HTR-8/SVneo (cell line): ENCODE results near the gene RRP1B.
"Not testable (repeated sequence)": the region's sequence is repeated elsewhere in the genome, so short reads cannot be mapped to it uniquely, and the experiment has no call there.

ENCODE experiments used
- DNase-seq: peaks from one replicate; pipeline ENCODE4 v3.0.0; 2011; ENCODE audit warnings: low spot score, mixed read lengths; ENCODE audit not compliant: insufficient read length
- FAIRE-seq: peaks from 2 replicates; lab custom pipeline; 2011; peaks lifted over from hg19 to GRCh38; lab: Jason Lieb, UNC

RRP1B gene, protein sequence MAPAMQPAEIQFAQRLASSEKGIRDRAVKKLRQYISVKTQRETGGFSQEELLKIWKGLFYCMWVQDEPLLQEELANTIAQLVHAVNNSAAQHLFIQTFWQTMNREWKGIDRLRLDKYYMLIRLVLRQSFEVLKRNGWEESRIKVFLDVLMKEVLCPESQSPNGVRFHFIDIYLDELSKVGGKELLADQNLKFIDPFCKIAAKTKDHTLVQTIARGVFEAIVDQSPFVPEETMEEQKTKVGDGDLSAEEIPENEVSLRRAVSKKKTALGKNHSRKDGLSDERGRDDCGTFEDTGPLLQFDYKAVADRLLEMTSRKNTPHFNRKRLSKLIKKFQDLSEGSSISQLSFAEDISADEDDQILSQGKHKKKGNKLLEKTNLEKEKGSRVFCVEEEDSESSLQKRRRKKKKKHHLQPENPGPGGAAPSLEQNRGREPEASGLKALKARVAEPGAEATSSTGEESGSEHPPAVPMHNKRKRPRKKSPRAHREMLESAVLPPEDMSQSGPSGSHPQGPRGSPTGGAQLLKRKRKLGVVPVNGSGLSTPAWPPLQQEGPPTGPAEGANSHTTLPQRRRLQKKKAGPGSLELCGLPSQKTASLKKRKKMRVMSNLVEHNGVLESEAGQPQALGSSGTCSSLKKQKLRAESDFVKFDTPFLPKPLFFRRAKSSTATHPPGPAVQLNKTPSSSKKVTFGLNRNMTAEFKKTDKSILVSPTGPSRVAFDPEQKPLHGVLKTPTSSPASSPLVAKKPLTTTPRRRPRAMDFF

DNA sequence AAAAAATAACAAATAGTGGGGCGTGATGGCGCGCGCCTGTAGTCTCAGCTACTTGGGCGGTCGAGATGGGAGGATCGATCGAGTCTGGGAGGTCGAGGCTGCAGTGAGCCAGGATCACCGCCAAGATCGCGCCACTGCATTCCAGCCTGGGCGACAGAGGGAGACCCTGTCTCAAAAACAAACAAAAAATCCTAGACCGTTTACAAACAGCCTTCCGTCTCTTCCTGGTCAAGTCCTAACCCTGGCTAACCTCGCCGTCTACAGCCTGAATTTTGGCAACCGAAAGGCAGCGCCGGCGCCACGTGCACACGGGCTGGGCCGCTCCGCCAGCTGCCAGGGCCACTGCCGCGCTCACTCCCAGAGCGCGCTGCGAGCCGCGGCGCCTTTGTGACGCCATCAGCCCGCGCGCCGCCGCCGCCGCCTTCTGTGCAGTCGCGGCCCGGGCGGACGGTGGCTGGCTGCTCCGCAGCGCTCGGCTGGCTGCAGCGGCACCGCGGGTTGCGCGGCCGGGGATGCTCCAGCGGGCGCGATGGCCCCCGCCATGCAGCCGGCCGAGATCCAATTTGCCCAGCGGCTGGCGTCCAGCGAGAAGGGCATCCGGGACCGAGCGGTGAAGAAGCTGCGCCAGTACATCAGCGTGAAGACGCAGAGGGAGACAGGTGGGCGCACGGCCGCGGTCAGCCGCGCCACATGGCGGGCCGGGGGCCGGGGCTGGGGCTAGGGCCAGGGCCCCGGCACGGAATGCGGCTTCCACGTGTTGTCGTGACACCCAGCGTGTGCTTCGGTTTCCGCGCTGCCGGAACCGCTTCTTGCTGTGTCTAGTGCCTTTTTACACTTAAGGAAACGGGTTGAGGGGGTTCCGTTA lies at the start of gene RRP1B, which contains the start of gene HSF2BP:
TSS of gene RRP1B (plus strand) at position 425 of the 865 bp plus-strand sequence. CDS start at position 530, 105 bp downstream.
TSS of gene HSF2BP (minus strand) at position 353 of the 865 bp plus-strand sequence. CDS start 1,392 bp downstream, outside the sequence.
- FAIRE-seq, result peak; percentile 82
- DNase-seq, result peak; percentile 91

DNA sequence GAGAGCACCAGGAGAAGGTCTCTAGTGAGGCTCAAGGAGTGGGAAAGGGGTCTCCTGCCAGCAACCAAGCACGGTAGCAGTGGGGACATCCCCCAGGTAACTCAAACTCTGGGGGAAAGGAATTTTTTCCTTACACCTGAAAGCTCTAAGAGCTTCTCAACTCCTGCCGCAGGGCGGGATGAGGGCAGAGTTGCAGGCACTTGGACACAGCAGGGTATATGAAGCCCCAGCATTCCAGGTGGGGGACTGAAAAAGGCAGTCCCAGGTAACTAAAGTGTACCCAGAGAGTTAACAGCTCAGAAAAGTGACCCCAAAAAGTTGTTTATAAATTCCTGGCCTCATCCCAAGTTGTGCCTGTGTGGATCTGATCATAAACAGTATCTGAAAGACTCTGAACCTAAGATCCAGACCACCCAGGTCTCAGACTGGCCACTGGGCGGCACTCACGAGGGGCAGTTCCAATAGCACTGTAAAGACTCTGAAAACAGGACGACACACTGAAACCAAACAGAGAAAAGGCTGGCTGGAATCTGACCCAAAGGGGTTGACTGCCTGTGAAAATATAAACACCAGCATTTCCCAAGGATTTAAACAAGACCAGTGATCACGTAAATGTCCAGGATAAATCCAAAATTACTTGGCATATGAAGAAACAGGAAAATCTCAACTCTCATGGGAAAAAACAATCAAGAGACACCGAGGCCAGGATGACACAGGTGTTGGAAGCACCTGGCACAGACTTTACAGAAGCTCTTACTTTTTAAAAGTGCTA lies 47.6 kb upstream of the RRP1B start:
- DNase-seq, result peak; percentile 75
- FAIRE-seq, result no peak

DNA sequence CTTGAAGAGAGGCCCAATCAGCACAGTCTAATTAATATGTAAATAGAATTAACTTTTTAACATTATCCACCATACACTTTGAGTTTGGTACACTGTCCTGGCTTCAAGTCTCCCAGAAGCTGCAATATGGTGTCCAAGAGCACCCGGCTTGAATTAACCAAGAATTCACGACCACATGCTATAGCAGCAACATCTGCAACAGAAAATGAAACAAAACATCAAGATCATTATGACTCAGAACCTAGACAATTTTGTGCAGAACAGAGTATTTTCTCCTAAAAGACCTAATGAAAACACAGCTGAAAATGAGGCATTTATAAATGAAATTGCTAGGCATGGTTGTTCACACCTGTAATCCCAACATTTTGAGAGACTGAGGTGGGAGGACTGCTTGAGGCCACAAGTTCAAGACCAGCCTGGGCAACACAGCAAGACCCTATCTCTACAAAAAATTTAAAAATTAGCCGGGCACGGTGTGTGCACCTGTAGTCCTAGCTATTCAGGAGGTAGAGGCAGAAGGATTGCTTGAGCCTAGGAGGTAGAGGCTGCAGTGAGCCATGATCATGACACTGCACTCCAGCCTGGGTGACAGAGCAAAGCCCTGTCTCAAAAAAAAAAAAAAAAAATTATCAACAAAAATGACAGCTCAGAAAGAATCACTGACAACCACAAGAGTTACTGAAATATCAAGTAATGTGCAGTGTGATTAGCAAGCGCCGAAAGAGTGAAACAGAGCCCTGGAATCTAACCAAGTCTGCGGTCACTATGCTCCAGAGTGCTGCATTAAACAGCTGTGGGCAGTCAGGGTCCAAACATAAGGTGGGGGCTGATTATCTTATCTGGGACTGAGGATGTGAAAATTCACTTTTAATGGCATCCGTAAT lies 45.4 kb upstream of the RRP1B start:
- no peak for DNase-seq
- FAIRE-seq, result no peak

DNA sequence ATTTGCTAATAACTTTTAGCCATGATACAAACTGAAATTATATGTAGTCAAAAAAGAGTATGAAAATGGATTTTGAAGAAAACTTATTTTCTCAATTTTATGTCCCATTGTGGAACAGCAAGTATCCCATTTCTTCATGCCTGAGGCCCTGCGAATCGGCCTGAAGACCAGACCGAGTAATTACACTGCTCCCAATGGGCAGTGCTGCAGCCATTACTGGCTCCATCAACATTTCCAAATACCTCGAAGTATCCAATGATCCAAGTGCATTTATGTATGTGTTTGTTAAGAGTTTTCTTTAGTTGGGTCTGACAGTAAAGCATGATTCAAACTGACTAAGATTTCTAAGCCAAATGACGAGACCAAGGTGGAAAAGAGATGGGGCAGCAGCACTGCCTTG lies 44.5 kb upstream of the RRP1B start:
- FAIRE-seq, result no peak
- DNase-seq, result no peak

DNA sequence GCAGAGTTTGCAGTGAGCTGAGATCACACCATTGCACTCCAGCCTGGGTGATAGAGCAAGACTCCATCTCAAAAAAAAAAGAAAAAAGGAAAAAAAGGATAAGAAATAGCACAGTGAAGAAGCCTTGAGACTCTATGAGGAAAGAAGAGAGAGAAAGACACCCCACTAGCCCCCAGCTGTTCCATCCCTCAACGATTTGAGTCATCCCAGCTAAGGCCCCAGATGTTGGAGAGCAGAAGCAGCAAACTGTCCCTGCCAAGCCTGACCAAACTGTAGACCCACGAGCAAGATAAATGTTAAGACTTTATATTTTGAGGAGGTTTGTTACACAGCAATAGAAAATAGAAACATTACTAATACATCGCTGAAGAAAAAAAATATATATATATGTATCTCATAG lies 42.5 kb upstream of the RRP1B start:
- FAIRE-seq, DNase-seq: not testable (repeated sequence)

DNA sequence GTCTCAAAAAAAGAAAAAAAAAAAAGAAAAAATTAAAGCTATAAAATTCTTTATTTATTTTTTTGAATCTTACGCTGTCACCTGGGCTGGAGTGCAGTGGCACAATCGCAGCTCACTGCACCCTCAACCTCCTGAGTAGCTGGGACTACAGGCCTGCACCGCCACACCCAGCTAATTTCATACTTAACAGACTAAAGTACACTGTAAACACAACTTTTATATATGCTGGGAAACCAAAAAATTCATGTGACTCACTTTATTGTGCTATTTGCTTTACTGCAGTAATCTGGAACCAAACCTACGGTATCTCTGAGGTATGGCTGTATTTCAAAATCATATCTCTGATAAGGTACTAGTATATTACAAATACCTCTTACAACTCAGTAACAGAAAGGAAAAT lies 40.4 kb upstream of the RRP1B start:
- DNase-seq (no peak), FAIRE-seq (no peak)

DNA sequence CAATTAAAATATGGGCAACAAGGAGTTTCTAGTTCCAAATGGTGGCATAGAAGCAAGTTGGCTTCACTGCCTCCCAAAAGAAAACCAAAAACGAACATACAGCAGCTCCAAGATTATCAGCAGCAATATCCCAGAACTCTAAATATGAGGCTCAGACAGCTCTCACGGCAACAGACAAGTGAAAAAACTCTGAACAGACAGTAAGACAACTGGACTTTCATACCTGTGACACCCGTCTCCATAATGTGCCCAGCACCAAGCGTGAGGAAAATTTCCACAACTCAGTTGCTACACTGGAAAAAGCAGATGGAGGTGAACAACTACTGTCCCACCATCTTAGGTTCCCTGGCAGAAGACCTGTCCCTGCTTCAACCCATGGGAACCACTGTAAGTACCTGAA lies 40.0 kb upstream of the RRP1B start:
- FAIRE-seq (no peak), DNase-seq (no peak)

DNA sequence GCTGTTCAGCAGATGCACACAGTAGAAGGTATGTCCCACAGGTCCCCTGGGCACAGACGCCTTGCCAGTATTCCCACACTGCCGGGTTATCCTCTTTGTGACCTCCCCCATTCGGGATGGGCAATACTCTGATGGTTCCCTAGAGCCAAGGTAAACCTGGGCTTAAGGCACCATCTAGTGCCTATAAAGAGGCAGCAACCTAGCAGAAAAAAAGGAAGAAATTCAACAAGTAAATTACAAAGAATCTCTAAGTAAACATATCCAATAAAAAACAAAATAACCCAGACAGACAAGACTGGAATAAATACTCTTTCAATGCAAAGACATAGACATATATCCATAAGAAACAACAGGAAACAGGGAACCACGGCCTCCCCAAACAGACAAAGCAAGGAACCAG lies 39.5 kb upstream of the RRP1B start:
- DNase-seq (no peak), FAIRE-seq (no peak)

DNA sequence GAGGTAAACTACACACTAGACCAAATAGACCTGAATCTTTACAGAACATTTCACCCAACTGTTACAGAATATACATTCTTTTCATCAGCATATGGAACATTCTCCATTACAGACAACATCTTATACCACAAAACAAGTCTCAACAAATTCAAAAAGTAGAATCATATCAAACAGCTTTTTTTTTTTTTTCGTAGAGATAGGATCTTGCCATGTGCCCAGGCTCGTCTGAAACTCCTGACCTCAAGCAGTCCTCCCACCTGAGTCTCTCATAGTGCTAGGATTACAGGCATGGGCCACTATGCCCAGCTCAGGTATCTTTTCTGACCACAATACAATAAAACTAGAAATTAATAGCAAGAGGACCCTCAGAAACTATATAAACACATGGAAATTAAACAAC lies 36.6 kb upstream of the RRP1B start:
- FAIRE-seq, result no peak

DNA sequence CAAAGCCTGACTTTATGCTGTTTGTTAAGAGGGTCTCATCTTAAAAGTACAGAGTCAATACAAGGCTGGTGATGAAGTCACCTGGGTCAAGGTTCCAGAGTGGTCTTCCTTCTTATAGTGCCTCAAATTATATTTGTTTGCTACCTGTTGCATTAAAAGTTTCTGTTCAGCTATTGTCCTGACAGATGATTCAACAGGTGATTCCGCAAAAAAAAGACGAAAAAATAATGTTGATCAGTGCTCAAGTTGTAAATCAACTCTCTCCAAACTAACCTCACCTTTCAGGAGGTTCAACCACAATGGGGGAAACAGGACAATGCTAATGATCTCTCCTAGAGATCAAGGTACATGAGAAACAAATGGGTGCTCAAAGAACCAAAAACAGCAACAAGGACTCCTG lies 35.8 kb upstream of the RRP1B start:
- no peak for FAIRE-seq

More for the DNA sequence above, 36.6 kb upstream of the RRP1B start:
- no peak for DNase-seq

DNA sequence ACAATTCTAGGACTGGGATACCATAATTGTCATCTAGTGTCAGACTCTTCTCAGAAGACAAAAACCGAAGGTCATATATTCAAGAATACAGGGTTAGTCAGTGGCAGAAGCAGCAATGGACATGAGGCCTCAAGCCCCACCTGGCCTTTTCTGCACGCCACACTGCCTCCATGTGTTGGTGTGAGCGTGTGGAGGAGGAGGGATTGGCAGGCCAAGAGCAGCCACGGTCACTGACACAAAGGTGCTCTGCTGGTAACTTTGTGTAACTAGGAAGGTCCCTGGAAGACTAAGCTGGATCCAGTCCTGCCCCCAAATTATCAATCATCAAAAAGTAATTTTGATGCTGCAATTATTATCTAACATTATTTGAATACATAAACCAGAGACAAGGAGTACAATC lies 35.0 kb upstream of the RRP1B start:
- DNase-seq, result no peak
- FAIRE-seq, result no peak

More for the DNA sequence above, 35.8 kb upstream of the RRP1B start:
- no peak for DNase-seq

DNA sequence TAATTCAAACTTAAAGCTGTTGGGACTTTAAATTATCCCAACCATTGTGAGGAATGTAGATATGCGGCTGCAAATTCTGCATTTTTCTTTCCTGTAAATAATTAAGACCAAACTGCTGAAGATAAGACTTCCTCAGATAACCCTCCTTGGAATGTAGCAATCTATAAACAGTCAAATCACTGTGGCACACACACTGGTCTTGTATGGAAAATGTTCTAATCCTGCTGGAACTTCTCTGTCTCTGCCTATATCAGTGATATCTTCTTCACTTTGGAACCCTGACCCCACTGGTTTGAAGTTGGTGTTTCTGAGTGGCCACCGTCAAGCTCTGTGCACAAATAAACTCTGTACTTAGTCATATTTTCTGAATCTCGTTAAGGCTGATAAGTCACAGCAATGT lies 33.0 kb upstream of the RRP1B start:
- DNase-seq, result no peak
- FAIRE-seq, result no peak

DNA sequence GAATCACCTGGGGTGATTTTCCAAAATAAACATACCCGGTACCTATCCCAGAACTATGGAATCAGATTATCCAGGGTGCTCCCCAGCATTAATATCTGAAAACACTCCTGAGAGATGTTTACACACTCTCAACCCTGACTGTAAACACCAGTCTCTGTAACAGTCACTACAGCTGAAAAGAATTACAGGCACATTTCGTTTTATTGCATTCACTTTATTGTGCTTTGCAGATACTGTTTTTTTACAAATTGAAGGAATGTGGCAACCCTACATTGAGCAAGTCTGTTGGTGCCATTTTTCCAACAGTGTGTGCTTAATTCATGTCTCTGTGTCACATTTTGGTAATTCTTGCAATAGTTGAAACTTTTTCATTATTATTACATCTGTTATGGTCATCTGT lies 31.8 kb upstream of the RRP1B start:
- FAIRE-seq (no peak), DNase-seq (no peak)

DNA sequence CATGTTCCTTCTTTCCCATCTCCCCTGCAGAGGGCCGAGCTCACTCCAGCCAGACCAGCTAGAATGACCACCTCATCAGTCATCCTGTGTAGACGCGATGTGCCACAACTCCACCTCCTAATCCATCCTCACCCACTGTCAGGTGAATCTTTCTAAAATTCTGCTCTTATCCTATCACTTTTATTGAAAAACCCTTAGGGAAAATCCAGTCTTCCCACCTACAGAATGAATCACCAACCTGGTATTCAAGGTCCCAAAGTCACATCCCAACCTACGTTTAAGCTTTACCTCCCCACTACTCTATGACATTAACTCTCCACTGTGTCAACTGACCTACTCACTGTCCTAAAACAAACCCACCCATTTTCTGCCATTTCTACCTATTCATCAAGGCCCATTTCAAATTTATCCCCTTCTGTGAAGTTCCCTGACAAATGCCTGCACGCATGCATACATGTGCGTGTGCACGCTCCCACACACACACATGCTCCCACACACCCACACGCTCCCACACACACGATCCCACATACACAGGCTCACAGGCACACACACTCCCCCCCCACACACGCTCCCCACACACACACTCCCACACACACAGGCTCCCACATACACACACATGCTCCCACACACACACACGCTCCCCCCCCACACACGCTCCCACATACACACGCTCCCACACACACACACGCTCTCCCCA lies 27.8 kb upstream of the RRP1B start:
- FAIRE-seq, result no peak
- no peak for DNase-seq

DNA sequence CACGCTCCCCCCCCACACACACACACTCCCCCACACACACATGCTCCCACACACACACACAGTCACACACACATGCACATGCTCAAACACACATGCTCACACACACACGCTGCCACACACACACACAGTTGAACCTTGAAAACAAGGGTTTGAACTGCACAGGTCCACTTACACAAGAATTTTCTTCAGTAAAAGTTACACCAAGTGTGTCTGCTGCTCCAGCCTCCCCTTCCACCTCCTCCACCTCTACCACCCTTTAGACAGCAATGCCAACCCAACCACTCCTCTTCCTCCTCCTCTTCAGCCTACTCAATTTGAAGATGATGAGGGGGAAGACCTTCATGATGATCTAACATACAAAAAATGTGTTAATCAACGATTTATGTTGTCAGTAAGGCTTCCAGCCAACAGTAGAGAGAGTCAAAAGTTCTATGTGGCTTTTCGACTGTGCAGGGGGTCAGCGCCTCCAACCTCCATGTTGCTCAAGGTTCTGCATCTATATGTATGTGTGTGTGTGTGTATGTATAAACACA lies 26.9 kb upstream of the RRP1B start:
- FAIRE-seq, result no peak
- no peak for DNase-seq

DNA sequence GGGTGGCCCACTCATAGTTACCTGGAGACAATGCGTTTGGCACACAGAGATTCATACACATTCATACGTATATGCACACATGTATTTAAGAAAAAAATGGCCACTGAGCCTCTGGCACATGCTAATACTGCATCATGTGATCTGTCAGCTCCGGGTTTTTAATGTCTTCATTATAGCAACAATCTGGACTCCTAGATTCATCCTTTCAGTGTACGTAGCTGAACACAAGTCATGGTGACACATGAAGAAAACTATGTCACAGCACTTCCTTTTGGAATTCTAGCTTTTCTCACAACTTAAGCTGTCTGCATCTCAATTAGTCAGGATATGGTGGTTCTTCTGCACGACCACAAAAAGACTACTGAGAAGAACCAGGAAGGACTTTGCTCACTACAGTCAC lies 24.7 kb upstream of the RRP1B start:
- DNase-seq, result no peak
- FAIRE-seq, result no peak

DNA sequence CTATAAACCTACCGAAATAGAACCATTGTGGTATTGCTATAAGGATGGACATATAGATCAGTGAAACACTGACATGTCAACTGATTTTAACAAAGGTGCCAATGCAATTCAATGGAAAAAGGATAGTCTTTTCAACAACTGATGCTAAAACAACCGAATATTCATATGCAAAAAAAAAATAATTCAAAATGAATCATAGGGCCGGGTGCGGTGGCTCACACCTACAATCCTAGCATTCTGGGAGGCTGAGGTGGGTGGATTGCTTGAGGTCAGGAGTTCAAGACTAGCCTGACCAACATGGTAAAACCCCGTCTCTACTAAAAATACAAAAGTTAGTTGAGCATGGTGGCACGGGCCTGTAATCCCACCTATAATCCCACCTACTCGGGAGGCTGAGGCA lies 23.9 kb upstream of the RRP1B start:
- FAIRE-seq (no peak), DNase-seq (no peak)
